PC-3 (cell line): Measurements from ENCODE around the gene MESP2.

Experiments
- CTCF ChIP-seq: fragments of 300-600 bp; sonication (generic); conservative IDR thresholded peaks from 2 replicates; pipeline ENCODE4 v1.5.1; 2017; ENCODE audit warnings: antibody characterized with exemption, low read depth, mild to moderate bottlenecking, low read length
- EZH2 ChIP-seq: fragments of 300-600 bp; sonication (generic); IDR thresholded peaks from one replicate; pipeline ENCODE4 v1.6.1; 2017; ENCODE audit warnings: antibody characterized with exemption, mild to moderate bottlenecking, low read length; ENCODE audit not compliant: unreplicated experiment
- EZH2phosphoT487 ChIP-seq: fragments of 300-600 bp; sonication (generic); IDR thresholded peaks from 2 replicates; pipeline ENCODE4 v1.6.1; 2018; ENCODE audit warnings: mild to moderate bottlenecking, antibody characterized with exemption, low read length, borderline replicate concordance

- TF ChIP-seq CTCF (no peak), EZH2phosphoT487 (no peak), EZH2 (no peak)
Measured at GRCh38 chr15:89766357-89767311, 9.5 kb upstream of the MESP2 start.
